ENCODE measurements around the gene SNX9. TPM values are rescaled to one million over a fixed set of nuclear protein-coding genes. Genes with fewer than 3 reads are reported as not detected.

Gene SNX9
- total and polyA plus RNA-seq, 3 donors from 2014 or later = 26.0 to 32.6 (median 30.1) TPM

DNA sequence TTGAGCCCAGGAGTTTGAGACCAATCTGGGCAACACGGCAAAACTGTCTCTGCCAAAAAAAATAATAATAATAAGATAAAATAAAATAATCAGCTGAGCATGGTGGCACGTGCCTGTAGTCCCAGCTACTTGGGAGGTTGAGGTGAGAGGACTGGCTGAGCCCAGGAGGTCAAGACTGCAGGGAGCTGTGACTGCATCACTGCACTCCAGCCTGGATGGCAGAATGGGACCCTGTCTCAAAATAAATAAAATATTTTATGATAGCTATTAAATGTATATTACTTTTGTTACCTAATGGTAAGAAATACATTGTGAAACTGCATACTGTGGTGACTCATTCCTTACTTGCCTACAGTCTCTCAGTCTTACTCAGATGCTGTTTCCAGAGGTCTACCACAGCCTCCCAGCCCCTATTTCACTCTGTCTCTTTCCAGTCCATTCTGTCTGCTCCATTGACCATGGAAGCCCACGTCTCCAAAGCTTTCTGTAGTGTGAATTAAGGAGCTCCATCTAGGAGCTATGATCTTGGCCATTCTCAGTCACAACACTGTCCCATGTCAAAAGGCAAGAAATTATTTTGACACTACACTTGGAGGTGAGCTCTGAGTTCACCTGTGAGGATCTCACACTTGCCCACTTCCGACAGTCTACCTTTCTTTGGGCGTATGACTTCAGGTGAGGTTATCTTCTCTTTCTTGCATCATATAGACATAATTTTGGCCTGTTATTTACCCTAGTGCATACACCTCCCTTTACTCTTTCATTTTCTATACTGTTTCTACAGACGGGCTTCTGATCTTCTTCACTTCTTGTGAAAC is 22.4 kb upstream of the SNX9 start:
- intact Hi-C loops (cut with DNase I; ENCODE audit: low total_unique reads) = no loop called here

DNA sequence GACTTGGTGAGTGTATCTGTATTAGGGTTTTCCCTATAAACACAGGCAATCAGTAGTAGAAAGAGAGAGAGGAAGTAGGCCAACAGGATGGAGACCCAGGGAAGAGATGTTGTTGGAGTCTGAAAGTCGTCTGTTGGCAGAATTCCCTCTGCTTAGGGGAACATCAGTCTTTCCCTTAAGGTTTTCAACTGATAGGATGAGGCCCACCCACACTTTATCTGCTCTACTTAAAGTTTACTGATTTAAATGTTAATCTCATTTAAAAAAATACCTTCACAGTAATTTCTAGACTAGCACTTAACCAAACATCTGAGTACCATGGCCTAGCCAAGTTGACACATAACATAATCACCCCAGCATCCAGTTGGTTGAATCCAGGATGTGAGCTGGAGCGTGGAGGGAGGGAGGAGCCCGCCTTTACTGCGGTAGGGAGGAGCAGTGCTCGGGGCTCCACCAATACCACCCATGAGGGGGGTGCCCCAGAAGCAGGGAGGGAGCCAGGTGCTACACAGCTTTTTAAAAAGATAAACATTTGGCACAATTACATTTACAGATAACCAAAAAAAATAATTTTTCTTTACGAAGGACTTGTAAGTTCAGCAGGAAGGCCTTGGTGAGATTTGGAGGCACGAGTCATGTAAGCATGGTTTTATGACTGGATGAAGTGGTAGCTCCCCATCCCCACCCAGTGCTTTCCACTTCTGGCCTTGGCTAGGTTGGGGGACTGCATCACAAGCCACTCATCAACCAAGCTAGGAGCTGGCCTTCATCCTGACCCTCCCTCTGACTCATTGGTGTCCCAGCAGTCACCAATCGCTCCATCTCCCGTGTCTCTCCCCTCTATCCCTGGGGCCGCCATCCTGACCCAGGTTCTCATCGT is 18.4 kb upstream of the SNX9 start:
- intact Hi-C loops (cut with DNase I; ENCODE audit: low total_unique reads) = no loop called here
- H3K36me3 ChIP-seq (ENCODE audit: low read depth, missing control alignments) = no peaks in the 10 kb centered on the region
- H3K9me3 ChIP-seq = no peaks in the 10 kb centered on the region
- no peak for DNase-seq
- TF ChIP-seq, protein P1, sequence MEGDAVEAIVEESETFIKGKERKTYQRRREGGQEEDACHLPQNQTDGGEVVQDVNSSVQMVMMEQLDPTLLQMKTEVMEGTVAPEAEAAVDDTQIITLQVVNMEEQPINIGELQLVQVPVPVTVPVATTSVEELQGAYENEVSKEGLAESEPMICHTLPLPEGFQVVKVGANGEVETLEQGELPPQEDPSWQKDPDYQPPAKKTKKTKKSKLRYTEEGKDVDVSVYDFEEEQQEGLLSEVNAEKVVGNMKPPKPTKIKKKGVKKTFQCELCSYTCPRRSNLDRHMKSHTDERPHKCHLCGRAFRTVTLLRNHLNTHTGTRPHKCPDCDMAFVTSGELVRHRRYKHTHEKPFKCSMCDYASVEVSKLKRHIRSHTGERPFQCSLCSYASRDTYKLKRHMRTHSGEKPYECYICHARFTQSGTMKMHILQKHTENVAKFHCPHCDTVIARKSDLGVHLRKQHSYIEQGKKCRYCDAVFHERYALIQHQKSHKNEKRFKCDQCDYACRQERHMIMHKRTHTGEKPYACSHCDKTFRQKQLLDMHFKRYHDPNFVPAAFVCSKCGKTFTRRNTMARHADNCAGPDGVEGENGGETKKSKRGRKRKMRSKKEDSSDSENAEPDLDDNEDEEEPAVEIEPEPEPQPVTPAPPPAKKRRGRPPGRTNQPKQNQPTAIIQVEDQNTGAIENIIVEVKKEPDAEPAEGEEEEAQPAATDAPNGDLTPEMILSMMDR (IDR thresholded peaks at IDR 0.05) = no peak
- no peak for TF ChIP-seq POLR2A (IDR thresholded peaks at IDR 0.05)
- H3K4me3 ChIP-seq = no peak overlapping the region
- no peaks in the 10 kb centered on the region for H3K27me3 ChIP-seq
- H3K27ac ChIP-seq = no peak overlapping the region
- 90 to 91% methylated on average over 11 of the region's 11 CpGs for WGBS, 2 donors
- no peaks in the 10 kb centered on the region for H3K4me1 ChIP-seq

More for the DNA sequence above, 22.4 kb upstream of the SNX9 start:
- DNase-seq = no peak
- H3K27me3 ChIP-seq = no peaks in the 10 kb centered on the region
- H3K4me3 ChIP-seq = no peak overlapping the region
- H3K27ac ChIP-seq = no peak overlapping the region
- TF ChIP-seq, protein P1 (IDR thresholded peaks at IDR 0.05) = no peak
- no peak for TF ChIP-seq POLR2A (IDR thresholded peaks at IDR 0.05)
- 84 to 89% methylated on average over 6 of the region's 6 CpGs for WGBS, 2 donors
- H3K4me1 ChIP-seq = no peaks in the 10 kb centered on the region
- H3K9me3 ChIP-seq = no peaks in the 10 kb centered on the region
- no peaks in the 10 kb centered on the region for H3K36me3 ChIP-seq (ENCODE audit: low read depth, missing control alignments)

DNA sequence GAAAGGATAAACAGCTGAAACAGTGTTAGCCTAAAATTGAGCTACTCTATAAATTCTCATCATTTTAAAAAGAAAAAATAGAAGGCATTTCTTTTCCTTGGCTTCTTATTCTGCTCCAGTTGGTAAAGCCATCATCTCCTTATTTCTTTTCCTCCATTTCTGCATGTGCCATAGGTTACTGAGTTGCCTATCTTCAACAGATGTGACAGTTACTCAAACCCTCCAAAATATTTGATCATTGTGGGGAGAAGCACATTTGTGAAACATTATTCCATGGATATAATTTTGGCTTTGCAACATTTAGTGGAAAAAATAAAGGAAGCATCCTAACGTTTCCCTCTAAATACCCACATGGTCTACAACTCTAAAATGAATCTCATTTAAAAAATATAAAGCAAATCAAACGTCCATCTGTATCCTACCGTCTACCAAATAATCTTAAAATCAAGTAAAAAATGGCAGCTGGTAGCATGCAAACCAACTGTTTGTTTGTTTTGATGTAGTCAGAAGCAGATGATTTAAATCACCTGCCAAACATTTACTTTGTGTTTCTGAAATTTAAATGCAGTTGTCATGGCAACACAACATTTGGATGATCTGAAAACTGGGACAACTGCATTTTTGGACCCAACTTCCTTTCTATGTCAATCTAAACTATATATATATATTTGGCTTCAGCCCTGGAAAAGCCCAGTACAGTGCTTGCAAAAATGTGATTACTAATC is 16.8 kb upstream of the SNX9 start:
- DNase-seq = no peak
- H3K27me3 ChIP-seq = no peaks in the 10 kb centered on the region
- H3K36me3 ChIP-seq (ENCODE audit: low read depth, missing control alignments) = no peaks in the 10 kb centered on the region
- no peaks in the 10 kb centered on the region for H3K4me1 ChIP-seq
- H3K4me3 ChIP-seq = no peak overlapping the region
- H3K9me3 ChIP-seq = no peaks in the 10 kb centered on the region
- WGBS, 2 donors = 76 to 81% methylated on average over 3 of the region's 3 CpGs
- intact Hi-C loops (cut with DNase I; ENCODE audit: low total_unique reads) = no loop called here
- no peak for TF ChIP-seq POLR2A (IDR thresholded peaks at IDR 0.05)
- TF ChIP-seq, protein P1 (IDR thresholded peaks at IDR 0.05) = no peak
- no peak overlapping the region for H3K27ac ChIP-seq

DNA sequence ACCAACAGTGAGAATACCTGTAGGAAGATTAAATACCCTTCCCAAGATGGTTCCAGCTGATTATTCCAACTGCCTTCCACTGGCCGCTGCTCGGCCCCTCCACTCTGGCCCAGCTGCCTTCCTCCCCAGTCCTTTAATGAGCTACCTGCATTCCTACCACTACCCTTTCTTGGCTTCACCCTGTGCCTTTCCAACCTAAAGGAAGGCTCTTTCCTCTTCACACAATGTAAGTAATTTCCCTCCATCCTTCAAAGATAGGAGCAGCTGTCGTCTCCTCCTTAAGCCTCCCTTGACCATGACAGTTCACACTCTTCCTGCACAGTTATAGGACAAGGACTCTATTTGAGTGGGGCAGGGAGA is 16.2 kb upstream of the SNX9 start:
- WGBS, 2 donors = 91 to 95% methylated on average over 3 of the region's 3 CpGs
- Histone ChIP-seq H3K27ac (no peak overlapping the region), H3K27me3 (no peaks in the 10 kb centered on the region)

More for the DNA sequence above, 16.2 kb upstream of the SNX9 start:
- intact Hi-C loops (cut with DNase I; ENCODE audit: low total_unique reads) = no loop called here
- no peak for DNase-seq
- no peak overlapping the region for H3K4me3 ChIP-seq
- no peaks in the 10 kb centered on the region for H3K4me1 ChIP-seq
- TF ChIP-seq, protein P1 (IDR thresholded peaks at IDR 0.05) = no peak
- no peak for TF ChIP-seq POLR2A (IDR thresholded peaks at IDR 0.05)
- H3K9me3 ChIP-seq = no peaks in the 10 kb centered on the region
- H3K36me3 ChIP-seq (ENCODE audit: low read depth, missing control alignments) = no peaks in the 10 kb centered on the region
